ENCODE data around the gene FBXO21. TPM values are rescaled to one million over a fixed set of nuclear protein-coding genes. Genes with fewer than 3 reads are reported as not detected.

Gene FBXO21
- total and polyA plus RNA-seq, 2 of the 4 experiments (the other 2 are of a cell fraction), result 43.6 to 56.6 TPM

GRCh38 chr12:117188121-117188665 is 2.1 kb downstream of the FBXO21 start:
- H4K5ac ChIP-seq (ENCODE audit: low read depth, low read length), result no peak overlapping the region
- no peak overlapping the region for H2BK120ac ChIP-seq (ENCODE audit: low read depth, low read length)
- ATAC-seq (ENCODE audit: low read depth) (no peak), DNase-seq (no peak)
- H3K4me3 ChIP-seq (ENCODE audit: insufficient read depth, low read depth, low read length), result no peak overlapping the region
- no peak overlapping the region for H2AFZ ChIP-seq (replicated peaks; ENCODE audit: low read length, poor library complexity)
- no peak overlapping the region for H3K18ac ChIP-seq (ENCODE audit: low read depth, low read length)
- no peak overlapping the region for H3K9ac ChIP-seq (ENCODE audit: low read depth, low read length)
- H3K36me3 ChIP-seq (ENCODE audit: control insufficient read depth, insufficient read depth, low read length), result peaks cover 7% of the 10 kb centered on the region
- dilution Hi-C loops (cut with HindIII; ENCODE audit: low sequenced_read_pairs, unreplicated experiment), result no loop called here
- no peak for TF ChIP-seq RFX5 (IDR thresholded peaks at IDR 0.05; ENCODE audit: low read depth, low read length)
- TF ChIP-seq CHD1 (IDR thresholded peaks at IDR 0.05; ENCODE audit: low read depth, low read length), result no peak
- TF ChIP-seq, protein P1, sequence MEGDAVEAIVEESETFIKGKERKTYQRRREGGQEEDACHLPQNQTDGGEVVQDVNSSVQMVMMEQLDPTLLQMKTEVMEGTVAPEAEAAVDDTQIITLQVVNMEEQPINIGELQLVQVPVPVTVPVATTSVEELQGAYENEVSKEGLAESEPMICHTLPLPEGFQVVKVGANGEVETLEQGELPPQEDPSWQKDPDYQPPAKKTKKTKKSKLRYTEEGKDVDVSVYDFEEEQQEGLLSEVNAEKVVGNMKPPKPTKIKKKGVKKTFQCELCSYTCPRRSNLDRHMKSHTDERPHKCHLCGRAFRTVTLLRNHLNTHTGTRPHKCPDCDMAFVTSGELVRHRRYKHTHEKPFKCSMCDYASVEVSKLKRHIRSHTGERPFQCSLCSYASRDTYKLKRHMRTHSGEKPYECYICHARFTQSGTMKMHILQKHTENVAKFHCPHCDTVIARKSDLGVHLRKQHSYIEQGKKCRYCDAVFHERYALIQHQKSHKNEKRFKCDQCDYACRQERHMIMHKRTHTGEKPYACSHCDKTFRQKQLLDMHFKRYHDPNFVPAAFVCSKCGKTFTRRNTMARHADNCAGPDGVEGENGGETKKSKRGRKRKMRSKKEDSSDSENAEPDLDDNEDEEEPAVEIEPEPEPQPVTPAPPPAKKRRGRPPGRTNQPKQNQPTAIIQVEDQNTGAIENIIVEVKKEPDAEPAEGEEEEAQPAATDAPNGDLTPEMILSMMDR (conservative IDR thresholded peaks at IDR 0.05; ENCODE audit: low read depth, low read length), result no peak
- TF ChIP-seq RCOR1 (IDR thresholded peaks at IDR 0.05; ENCODE audit: insufficient replicate concordance, low read length), result no peak
- no peak for TF ChIP-seq SMC3 (IDR thresholded peaks at IDR 0.05; ENCODE audit: low read depth, low read length)
- TF ChIP-seq USF2 (IDR thresholded peaks at IDR 0.05; ENCODE audit: low read depth, low read length), result no peak
- TF ChIP-seq, protein P2, sequence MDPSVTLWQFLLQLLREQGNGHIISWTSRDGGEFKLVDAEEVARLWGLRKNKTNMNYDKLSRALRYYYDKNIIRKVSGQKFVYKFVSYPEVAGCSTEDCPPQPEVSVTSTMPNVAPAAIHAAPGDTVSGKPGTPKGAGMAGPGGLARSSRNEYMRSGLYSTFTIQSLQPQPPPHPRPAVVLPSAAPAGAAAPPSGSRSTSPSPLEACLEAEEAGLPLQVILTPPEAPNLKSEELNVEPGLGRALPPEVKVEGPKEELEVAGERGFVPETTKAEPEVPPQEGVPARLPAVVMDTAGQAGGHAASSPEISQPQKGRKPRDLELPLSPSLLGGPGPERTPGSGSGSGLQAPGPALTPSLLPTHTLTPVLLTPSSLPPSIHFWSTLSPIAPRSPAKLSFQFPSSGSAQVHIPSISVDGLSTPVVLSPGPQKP (IDR thresholded peaks at IDR 0.05; ENCODE audit: borderline replicate concordance, low read depth, low read length), result no peak
- no peak for TF ChIP-seq NFE2L2 (IDR thresholded peaks at IDR 0.05; ENCODE audit: low read depth, low read length)
- no peak for TF ChIP-seq RAD21 (IDR thresholded peaks at IDR 0.05; ENCODE audit: low read length)
- ChIA-PET POLR2A (ENCODE audit: unreplicated experiment) (no interaction called here), CTCF (interaction anchor here (0.6 to 1.2 kb wide), 2 partner anchors 13 to 37 kb away, joined by 3 read pairs; no protein-coding TSS in a partner anchor)
- in situ Hi-C loops (cut with MboI; ENCODE audit: low sequenced_read_pairs), result no loop called here
- no peak overlapping the region for H3K56ac ChIP-seq (ENCODE audit: extremely low read depth, insufficient read depth, low read length)
- H3K14ac ChIP-seq (replicated peaks; ENCODE audit: low read depth, low read length), result no peak overlapping the region
- H3K79me1 ChIP-seq (ENCODE audit: low read depth in 1 of 2, low read length in 2 of 2), result peaks cover 10 to 30% of the 10 kb centered on the region in 2 experiments
- H3K4ac ChIP-seq (ENCODE audit: low read depth, low read length), result no peak overlapping the region
- TSS peak; percentile 43 for BruUV-seq (replicated peaks)
- no peak overlapping the region for H3K23ac ChIP-seq (ENCODE audit: low read depth, low read length)
- intact Hi-C loops (cut with micrococcal nuclease), result loop anchor here (2.0 kb wide), 1 partner anchor 17 kb away; no protein-coding TSS in a partner anchor
- H3K9me1 ChIP-seq (ENCODE audit: insufficient read depth, low read length), result no peaks in the 10 kb centered on the region; the same call in 1 of the 2 replicates
- no peak overlapping the region for H3K27ac ChIP-seq (ENCODE audit: insufficient read depth, low read length)
- no peak overlapping the region for H3K4me2 ChIP-seq (ENCODE audit: low read depth, low read length)
- H4K91ac ChIP-seq (ENCODE audit: insufficient read depth, low read depth, low read length), result no peak overlapping the region
- no peak overlapping the region for H2AK5ac ChIP-seq (ENCODE audit: low read depth, low read length)
- H3K4me1 ChIP-seq (ENCODE audit: control insufficient read depth, insufficient read depth, low read length), result no peaks in the 10 kb centered on the region
- no peak overlapping the region for H2BK20ac ChIP-seq (ENCODE audit: low read depth, low read length)
- no peak overlapping the region for H2BK5ac ChIP-seq (ENCODE audit: low read depth, low read length, poor library complexity, severe bottlenecking)
- no peak overlapping the region for H4K8ac ChIP-seq (ENCODE audit: low read depth in 2 of 2, low read length in 2 of 2)
- WGBS, 2 experiments (ENCODE audit: extremely low coverage in 2 of 2, insufficient read length in 1 of 2), result no CpG with 5 or more reads among the region's 12 CpGs
- H2AK9ac ChIP-seq (replicated peaks; ENCODE audit: low read depth, low read length, poor library complexity), result no peak overlapping the region
- no peaks in the 10 kb centered on the region for H3K9me3 ChIP-seq (ENCODE audit: control insufficient read depth, insufficient read depth, low read length)
- H4K20me1 ChIP-seq (ENCODE audit: insufficient read depth, low read length), result peaks cover 9% of the 10 kb centered on the region; the same call in 1 of the 2 replicates
- H3K27me3 ChIP-seq (ENCODE audit: control insufficient read depth, insufficient read depth, low read length), result no peaks in the 10 kb centered on the region
- H2BK15ac ChIP-seq (ENCODE audit: low read depth, low read length), result no peak overlapping the region
